ENCODE results near the gene RAD51B.
A peak's percentile ranks its signal among the peaks of the same experiment; 100 is the strongest.

The RAD51B gene

GRCh38 chr14:68563251-68564131 is 743.9 kb downstream of the RAD51B start:
- ATAC-seq (ENCODE audit: low read depth) (no peak), DNase-seq (ENCODE audit: low spot score) (no peak)
- Histone ChIP-seq H3K27me3 (ENCODE audit: insufficient read depth, poor library complexity, severe bottlenecking) (no peaks in the 10 kb centered on the region), H3K27ac (ENCODE audit: poor library complexity, severe bottlenecking) (peak overlapping the region; percentile 3), H3K36me3 (ENCODE audit: low read depth) (no peaks in the 10 kb centered on the region), H3K4me1 (ENCODE audit: insufficient read depth, poor library complexity, severe bottlenecking) (no peaks in the 10 kb centered on the region), H3K9me3 (ENCODE audit: severe bottlenecking) (no peaks in the 10 kb centered on the region), H3K4me3 (ENCODE audit: severe bottlenecking) (no peak overlapping the region)
- TF ChIP-seq, protein P1, sequence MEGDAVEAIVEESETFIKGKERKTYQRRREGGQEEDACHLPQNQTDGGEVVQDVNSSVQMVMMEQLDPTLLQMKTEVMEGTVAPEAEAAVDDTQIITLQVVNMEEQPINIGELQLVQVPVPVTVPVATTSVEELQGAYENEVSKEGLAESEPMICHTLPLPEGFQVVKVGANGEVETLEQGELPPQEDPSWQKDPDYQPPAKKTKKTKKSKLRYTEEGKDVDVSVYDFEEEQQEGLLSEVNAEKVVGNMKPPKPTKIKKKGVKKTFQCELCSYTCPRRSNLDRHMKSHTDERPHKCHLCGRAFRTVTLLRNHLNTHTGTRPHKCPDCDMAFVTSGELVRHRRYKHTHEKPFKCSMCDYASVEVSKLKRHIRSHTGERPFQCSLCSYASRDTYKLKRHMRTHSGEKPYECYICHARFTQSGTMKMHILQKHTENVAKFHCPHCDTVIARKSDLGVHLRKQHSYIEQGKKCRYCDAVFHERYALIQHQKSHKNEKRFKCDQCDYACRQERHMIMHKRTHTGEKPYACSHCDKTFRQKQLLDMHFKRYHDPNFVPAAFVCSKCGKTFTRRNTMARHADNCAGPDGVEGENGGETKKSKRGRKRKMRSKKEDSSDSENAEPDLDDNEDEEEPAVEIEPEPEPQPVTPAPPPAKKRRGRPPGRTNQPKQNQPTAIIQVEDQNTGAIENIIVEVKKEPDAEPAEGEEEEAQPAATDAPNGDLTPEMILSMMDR (IDR thresholded peaks at IDR 0.05; ENCODE audit: poor library complexity, severe bottlenecking): no peak

GRCh38 chr14:68564191-68564825 is 744.7 kb downstream of the RAD51B start:
- Histone ChIP-seq H3K27me3 (ENCODE audit: insufficient read depth, poor library complexity, severe bottlenecking) (no peaks in the 10 kb centered on the region), H3K9me3 (ENCODE audit: severe bottlenecking) (no peaks in the 10 kb centered on the region), H3K27ac (ENCODE audit: poor library complexity, severe bottlenecking) (no peak overlapping the region), H3K4me3 (ENCODE audit: severe bottlenecking) (no peak overlapping the region), H3K36me3 (ENCODE audit: low read depth) (no peaks in the 10 kb centered on the region), H3K4me1 (ENCODE audit: insufficient read depth, poor library complexity, severe bottlenecking) (no peaks in the 10 kb centered on the region)
- ATAC-seq (ENCODE audit: low read depth) (no peak), DNase-seq (ENCODE audit: low spot score) (no peak)
- TF ChIP-seq, protein P1 (IDR thresholded peaks at IDR 0.05; ENCODE audit: poor library complexity, severe bottlenecking): no peak

DNA sequence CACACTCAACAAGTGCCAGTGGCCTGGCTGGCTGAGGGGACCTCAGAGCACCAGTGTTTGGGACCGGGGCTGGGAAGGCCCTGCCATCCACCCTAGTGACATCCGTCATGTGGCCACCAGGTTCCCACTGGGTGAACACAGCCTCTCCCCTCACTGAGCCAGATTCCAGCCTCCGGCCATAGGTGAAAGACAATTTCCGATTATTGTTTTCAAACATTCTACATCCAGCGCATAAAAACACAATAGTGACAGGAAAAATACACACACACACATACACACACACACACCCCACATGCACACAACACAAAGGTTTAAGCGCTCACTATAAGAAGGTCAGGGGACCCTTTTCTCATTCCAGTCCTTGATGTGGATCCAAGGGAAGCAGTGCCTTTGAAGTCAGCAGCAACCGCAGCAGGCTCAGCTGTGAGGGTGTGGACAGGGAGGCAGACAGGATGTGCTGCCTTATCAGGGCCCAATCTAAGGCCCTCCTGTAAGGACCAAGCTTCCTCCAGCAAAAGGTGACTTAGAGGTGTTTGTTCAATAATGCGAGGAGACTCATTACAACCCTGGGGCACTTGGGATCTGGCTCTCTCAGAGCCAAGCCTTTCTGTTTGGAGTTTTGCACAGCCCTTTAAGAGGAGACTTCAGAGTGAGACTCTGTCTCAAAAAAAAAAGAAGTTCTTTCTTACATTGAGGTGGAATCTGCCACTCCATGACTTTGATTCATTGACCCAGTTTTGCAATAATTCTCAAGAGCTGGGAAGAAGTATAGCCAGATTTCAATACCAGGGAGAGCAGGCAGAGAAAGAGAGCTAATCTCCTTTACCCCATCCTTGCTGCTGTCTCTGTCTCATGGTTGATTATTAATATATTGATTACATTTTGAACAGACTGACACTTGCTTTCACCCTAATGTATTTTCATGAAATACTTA is 745.5 kb downstream of the RAD51B start:
- TF ChIP-seq, protein P1 (IDR thresholded peaks at IDR 0.05; ENCODE audit: poor library complexity, severe bottlenecking): no peak
- Histone ChIP-seq H3K27ac (ENCODE audit: poor library complexity, severe bottlenecking) (peak overlapping the region; percentile 30), H3K4me3 (ENCODE audit: severe bottlenecking) (no peak overlapping the region), H3K36me3 (ENCODE audit: low read depth) (no peaks in the 10 kb centered on the region), H3K4me1 (ENCODE audit: insufficient read depth, poor library complexity, severe bottlenecking) (no peaks in the 10 kb centered on the region), H3K9me3 (ENCODE audit: severe bottlenecking) (no peaks in the 10 kb centered on the region), H3K27me3 (ENCODE audit: insufficient read depth, poor library complexity, severe bottlenecking) (no peaks in the 10 kb centered on the region)
- no peak for DNase-seq (ENCODE audit: low spot score)
- peak; percentile 17; the same call in 2 of the 3 replicates for ATAC-seq (ENCODE audit: low read depth)

GRCh38 chr14:68566075-68566474 is 746.5 kb downstream of the RAD51B start:
- H3K4me1 ChIP-seq (ENCODE audit: insufficient read depth, poor library complexity, severe bottlenecking): no peaks in the 10 kb centered on the region

More at GRCh38 chr14:68566075-68566474, 746.5 kb downstream of the RAD51B start:
- Histone ChIP-seq H3K4me3 (ENCODE audit: severe bottlenecking) (no peak overlapping the region), H3K9me3 (ENCODE audit: severe bottlenecking) (no peaks in the 10 kb centered on the region), H3K36me3 (ENCODE audit: low read depth) (no peaks in the 10 kb centered on the region), H3K27ac (ENCODE audit: poor library complexity, severe bottlenecking) (peak overlapping the region; percentile 30), H3K27me3 (ENCODE audit: insufficient read depth, poor library complexity, severe bottlenecking) (no peaks in the 10 kb centered on the region)
- DNase-seq (ENCODE audit: low spot score) (no peak), ATAC-seq (ENCODE audit: low read depth) (no peak)
- TF ChIP-seq, protein P1 (IDR thresholded peaks at IDR 0.05; ENCODE audit: poor library complexity, severe bottlenecking): no peak

All from RWPE2 (cell line).